ENCODE results near the gene PTEN.
"Not testable (repeated sequence)": the region's sequence is repeated elsewhere in the genome, so short reads cannot be mapped to it uniquely, and the experiment has no call there.

Gene PTEN

DNA sequence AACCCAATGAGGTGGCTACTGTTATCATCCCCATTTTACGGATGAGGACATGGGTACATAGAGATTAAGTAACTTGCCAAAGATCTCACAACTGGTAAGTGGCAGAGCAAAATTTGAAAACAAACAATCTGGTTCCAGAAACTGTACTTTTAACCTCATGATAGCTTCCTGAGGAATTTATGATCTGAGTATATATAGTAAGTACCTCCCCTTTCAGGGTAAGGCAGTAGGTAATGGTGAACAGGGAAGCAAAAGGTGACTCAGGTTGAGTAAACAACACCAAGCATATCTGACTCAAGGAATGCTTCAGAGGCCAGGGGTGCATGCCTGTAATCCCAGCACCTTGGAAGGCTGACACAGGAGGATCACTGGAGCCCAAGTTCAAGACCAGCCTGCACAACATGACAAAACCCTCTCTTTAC lies 21.2 kb upstream of the PTEN start:
- TF ChIP-seq, protein P1, sequence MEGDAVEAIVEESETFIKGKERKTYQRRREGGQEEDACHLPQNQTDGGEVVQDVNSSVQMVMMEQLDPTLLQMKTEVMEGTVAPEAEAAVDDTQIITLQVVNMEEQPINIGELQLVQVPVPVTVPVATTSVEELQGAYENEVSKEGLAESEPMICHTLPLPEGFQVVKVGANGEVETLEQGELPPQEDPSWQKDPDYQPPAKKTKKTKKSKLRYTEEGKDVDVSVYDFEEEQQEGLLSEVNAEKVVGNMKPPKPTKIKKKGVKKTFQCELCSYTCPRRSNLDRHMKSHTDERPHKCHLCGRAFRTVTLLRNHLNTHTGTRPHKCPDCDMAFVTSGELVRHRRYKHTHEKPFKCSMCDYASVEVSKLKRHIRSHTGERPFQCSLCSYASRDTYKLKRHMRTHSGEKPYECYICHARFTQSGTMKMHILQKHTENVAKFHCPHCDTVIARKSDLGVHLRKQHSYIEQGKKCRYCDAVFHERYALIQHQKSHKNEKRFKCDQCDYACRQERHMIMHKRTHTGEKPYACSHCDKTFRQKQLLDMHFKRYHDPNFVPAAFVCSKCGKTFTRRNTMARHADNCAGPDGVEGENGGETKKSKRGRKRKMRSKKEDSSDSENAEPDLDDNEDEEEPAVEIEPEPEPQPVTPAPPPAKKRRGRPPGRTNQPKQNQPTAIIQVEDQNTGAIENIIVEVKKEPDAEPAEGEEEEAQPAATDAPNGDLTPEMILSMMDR (conservative IDR thresholded peaks at IDR 0.05), result no peak
- no peak overlapping the region for H3K27ac ChIP-seq

DNA sequence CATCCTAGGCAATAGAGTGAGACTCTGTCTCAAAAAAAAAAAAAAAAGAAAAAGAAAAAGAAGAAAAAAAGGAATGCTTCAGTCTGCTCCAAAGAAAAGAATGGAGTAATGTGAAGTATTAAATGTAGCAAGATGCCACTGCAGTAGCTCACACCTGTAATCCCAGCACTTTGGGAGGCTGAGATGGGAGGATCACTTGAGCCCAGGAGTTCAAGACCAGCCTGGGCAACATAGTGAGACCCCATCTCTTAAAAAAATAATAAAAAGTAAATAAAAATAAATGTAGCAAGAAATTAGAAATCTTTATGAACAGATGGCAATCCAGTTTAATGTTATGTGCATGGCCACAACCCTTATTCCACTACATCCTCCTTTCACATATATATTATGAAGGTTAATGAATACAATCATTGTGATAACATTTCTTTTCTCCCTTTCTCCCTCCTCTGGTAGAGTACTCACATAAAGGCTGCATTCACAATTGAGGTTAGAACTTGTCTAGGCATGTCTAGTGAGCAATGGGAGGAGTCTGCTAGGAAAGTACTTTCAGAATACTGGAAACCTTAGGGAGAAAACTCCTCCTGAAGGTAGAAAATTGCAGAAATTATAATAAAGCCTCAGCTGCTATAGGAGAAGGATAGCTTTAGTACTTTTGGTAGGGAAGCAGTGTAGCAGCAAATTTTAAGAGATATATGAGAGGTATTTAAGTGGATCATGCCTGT lies 20.5 kb upstream of the PTEN start:
- H3K27ac ChIP-seq, result no peak overlapping the region
- TF ChIP-seq, protein P1 (conservative IDR thresholded peaks at IDR 0.05), result no peak

GRCh38 chr10:87843714-87844113 lies 19.7 kb upstream of the PTEN start:
- H3K27ac ChIP-seq, result no peak overlapping the region

GRCh38 chr10:87844837-87845623 lies 18.4 kb upstream of the PTEN start:
- TF ChIP-seq, protein P1 (conservative IDR thresholded peaks at IDR 0.05), result no peak
- H3K27ac ChIP-seq, result no peak overlapping the region

More at GRCh38 chr10:87843714-87844113, 19.7 kb upstream of the PTEN start:
- TF ChIP-seq, protein P1 (conservative IDR thresholded peaks at IDR 0.05), result no peak

DNA sequence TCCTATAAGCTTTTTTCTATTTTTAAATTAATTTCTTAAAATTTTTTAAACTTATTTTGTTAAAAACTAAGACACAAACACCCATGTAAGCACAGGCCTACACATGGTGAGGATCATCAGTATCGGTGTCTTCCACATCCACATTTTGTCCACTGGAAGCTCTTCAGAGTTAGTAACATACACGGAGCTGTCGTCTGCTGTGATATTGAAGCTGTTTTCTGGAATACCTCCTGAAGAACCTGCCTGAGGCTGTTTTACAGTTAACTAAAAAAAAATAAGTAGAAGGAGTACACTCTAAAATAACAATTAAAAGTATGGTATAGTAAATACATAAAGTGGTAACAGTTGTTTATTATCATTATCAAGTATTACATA lies 17.8 kb upstream of the PTEN start:
- TF ChIP-seq, protein P1 (conservative IDR thresholded peaks at IDR 0.05), result no peak
- no peak overlapping the region for H3K27ac ChIP-seq

DNA sequence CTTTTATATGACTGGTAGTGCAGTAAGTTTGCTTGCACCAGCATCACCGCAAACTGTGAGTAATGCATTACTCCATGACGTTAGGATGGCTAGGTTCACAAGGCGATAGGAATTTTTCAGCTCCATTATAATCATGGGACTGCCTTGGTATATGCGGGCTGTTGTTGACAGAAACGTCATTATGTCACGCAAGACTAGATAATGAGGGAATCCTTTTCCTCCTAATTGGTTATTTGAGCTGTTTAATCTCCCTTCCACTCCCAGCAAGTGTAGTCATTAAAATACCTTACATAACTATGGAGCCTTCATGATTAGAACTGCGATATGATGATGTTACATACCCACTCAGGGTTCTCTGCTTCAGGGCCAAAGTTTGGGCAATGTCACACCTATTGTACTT lies 17.4 kb upstream of the PTEN start:
- H3K27ac ChIP-seq, result peak overlapping the region; percentile 24; the same call in 1 of the 2 replicates
- TF ChIP-seq, protein P1 (conservative IDR thresholded peaks at IDR 0.05), result no peak

DNA sequence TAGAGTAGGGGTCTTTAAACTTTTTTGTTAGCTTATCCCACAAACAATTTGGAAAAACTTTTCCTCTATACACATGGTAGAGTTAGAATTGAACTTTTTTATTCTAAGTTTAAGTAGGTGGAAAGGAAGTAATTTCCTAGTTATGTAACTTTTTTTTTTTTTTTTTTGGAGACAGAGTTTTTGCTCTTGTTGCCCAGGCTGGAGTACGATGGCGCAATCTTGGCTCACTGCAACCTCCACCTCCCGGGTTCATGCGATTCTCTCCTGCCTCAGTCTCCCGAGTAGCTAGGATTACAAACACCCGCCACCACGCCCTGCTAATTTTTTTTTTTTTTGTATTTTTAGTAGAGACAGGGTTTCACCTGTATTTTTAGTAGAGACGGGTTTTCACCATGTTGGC lies 16.7 kb upstream of the PTEN start:
- H3K27ac ChIP-seq, result not testable (repeated sequence)

DNA sequence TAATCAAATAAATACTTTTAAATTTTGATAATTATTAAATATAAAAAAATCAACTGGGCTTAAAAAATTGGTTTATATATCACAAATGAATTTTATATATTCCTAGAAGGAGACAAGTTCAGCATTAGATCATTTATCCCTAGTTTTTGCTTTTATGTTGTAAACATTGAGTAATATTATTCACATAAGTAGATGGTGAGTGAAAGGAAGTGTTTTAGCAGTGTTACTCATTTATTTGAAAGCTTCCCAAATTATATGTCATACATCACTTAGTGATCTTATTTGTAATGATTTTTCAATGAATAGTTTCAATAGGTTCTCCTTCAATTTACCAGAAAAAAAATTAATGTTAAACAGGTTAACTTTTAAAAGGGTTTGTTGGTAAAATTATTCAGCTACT lies 15.9 kb upstream of the PTEN start:
- TF ChIP-seq, protein P1 (conservative IDR thresholded peaks at IDR 0.05), result no peak
- no peak overlapping the region for H3K27ac ChIP-seq

Measured in VCaP (cell line).